Activated CD8-positive, alpha-beta memory T cell treated with anti-CD3 and anti-CD28 coated beads, Interleukin-2, amount 50 U/mL, for 24 hours (primary cell): ENCODE data around the gene EHD4.

Source experiments
- DNase-seq: peaks from one replicate; pipeline ENCODE4 v3.0.0-alpha.2; 2020; ENCODE audit errors: extremely low read depth

EHD4 gene

GRCh38 chr15:41895957-41896356, 76.4 kb downstream of the EHD4 start:
- no peak for DNase-seq

- no peak for DNase-seq
These were observed 76.9 kb downstream of the EHD4 start for GRCh38 chr15:41895491-41895890.

- peak; percentile 53 for DNase-seq
These were observed 77.4 kb downstream of the EHD4 start for GRCh38 chr15:41894791-41895463.

- DNase-seq: no peak
These were observed 78.0 kb downstream of the EHD4 start for GRCh38 chr15:41894251-41894790.

GRCh38 chr15:41893422-41894250, 78.7 kb downstream of the EHD4 start, which contains the start of gene SPTBN5:
TSS of gene SPTBN5 (minus strand) at chr15:41894053. CDS start at chr15:41893497, 556 bp downstream.
- DNase-seq: no peak

- no peak for DNase-seq
These were observed 79.5 kb downstream of the EHD4 start for GRCh38 chr15:41892621-41893421.

GRCh38 chr15:41891946-41892345, 80.4 kb downstream of the EHD4 start:
- DNase-seq: no peak

- DNase-seq: no peak
These were observed 81.1 kb downstream of the EHD4 start for GRCh38 chr15:41891226-41891625.

- DNase-seq: no peak
These were observed 82.2 kb downstream of the EHD4 start for GRCh38 chr15:41890050-41890690.

GRCh38 chr15:41888662-41889253, 83.6 kb downstream of the EHD4 start:
- no peak for DNase-seq

GRCh38 chr15:41887893-41888292, 84.5 kb downstream of the EHD4 start:
- no peak for DNase-seq

- DNase-seq: no peak
These were observed 85.2 kb downstream of the EHD4 start for GRCh38 chr15:41887161-41887560.

GRCh38 chr15:41886741-41887140, 85.6 kb downstream of the EHD4 start:
- no peak for DNase-seq

GRCh38 chr15:41885841-41886240, 86.5 kb downstream of the EHD4 start:
- DNase-seq: no peak

GRCh38 chr15:41885321-41885720, 87.0 kb downstream of the EHD4 start:
- no peak for DNase-seq

- DNase-seq: no peak
These were observed 87.9 kb downstream of the EHD4 start for GRCh38 chr15:41884458-41884857.

GRCh38 chr15:41883484-41883825, 88.9 kb downstream of the EHD4 start:
- no peak for DNase-seq

- DNase-seq: no peak
These were observed 89.5 kb downstream of the EHD4 start for GRCh38 chr15:41882689-41883483.

- no peak for DNase-seq
These were observed 90.3 kb downstream of the EHD4 start for GRCh38 chr15:41881920-41882688.

- DNase-seq: no peak
These were observed 90.8 kb downstream of the EHD4 start for GRCh38 chr15:41881550-41881919.
